Measurements from ENCODE around the gene LGALS16. TPM values are rescaled to one million over a fixed set of nuclear protein-coding genes. Genes with fewer than 3 reads are reported as not detected.

The LGALS16 gene
- total and polyA plus RNA-seq, 2 donors (not counting 3 experiments of a cell fraction or from before 2014, with no cell fraction given): not detected

DNA sequence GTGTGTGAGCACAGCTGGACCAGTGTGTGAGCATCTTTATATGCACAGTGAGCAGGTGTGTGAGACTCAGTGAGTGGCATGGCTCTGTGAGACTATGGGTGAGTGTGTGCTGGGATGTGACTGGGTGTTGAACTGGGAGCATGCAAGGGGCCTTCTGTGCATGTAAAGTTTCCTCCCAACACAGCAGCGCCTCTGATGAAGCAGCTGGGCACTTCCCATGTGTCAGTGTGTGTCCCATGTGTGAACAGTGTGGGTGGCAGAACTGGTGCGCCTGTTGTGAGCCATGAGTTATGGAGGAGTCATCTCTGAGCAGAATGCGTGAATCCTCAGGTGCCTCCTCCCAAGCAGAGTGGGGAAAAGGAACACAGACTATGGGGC lies 24.1 kb downstream of the LGALS16 start:
- H3K9ac ChIP-seq (replicated peaks; ENCODE audit: extremely low read depth, insufficient read depth, low read length): no peak overlapping the region
- TF ChIP-seq GATA2 (IDR thresholded peaks at IDR 0.05; ENCODE audit: insufficient read depth, insufficient read length, low read depth, low read length): no peak
- no peak for TF ChIP-seq JUN (IDR thresholded peaks at IDR 0.05; ENCODE audit: borderline replicate concordance, insufficient read depth, insufficient read length, low read depth)
- no peak for TF ChIP-seq POLR2AphosphoS5 (IDR thresholded peaks at IDR 0.05; ENCODE audit: insufficient read depth, low read depth, low read length)
- TF ChIP-seq EZH2 (IDR thresholded peaks at IDR 0.05; ENCODE audit: borderline replicate concordance, low read depth, low read length, severe bottlenecking): no peak
- TF ChIP-seq, protein P1, sequence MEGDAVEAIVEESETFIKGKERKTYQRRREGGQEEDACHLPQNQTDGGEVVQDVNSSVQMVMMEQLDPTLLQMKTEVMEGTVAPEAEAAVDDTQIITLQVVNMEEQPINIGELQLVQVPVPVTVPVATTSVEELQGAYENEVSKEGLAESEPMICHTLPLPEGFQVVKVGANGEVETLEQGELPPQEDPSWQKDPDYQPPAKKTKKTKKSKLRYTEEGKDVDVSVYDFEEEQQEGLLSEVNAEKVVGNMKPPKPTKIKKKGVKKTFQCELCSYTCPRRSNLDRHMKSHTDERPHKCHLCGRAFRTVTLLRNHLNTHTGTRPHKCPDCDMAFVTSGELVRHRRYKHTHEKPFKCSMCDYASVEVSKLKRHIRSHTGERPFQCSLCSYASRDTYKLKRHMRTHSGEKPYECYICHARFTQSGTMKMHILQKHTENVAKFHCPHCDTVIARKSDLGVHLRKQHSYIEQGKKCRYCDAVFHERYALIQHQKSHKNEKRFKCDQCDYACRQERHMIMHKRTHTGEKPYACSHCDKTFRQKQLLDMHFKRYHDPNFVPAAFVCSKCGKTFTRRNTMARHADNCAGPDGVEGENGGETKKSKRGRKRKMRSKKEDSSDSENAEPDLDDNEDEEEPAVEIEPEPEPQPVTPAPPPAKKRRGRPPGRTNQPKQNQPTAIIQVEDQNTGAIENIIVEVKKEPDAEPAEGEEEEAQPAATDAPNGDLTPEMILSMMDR (IDR thresholded peaks at IDR 0.05; ENCODE audit: extremely low read depth in 1 of 2, insufficient read depth in 1 of 2, low read depth in 1 of 2, low read length in 2 of 2): no peak
- no peak for TF ChIP-seq POLR2A (IDR thresholded peaks at IDR 0.05; ENCODE audit: low read depth, low read length)
- TF ChIP-seq FOS (IDR thresholded peaks at IDR 0.05; ENCODE audit: borderline replicate concordance, insufficient read depth, low read length): no peak
- TF ChIP-seq, protein P2, sequence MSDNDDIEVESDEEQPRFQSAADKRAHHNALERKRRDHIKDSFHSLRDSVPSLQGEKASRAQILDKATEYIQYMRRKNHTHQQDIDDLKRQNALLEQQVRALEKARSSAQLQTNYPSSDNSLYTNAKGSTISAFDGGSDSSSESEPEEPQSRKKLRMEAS (IDR thresholded peaks at IDR 0.05; ENCODE audit: insufficient read depth, insufficient read length): no peak
- no peak for TF ChIP-seq MYC (IDR thresholded peaks at IDR 0.05; ENCODE audit: low read depth, low read length)
- H3K27me3 ChIP-seq (ENCODE audit: control insufficient read depth in 2 of 2, insufficient read depth in 2 of 2, low read length in 2 of 2): no peaks in the 10 kb centered on the region
- no peaks in the 10 kb centered on the region for H3K4me1 ChIP-seq (ENCODE audit: control insufficient read depth, extremely low read depth, insufficient read depth, low read length)
- no peak overlapping the region for H3K27ac ChIP-seq (ENCODE audit: insufficient read depth, low read depth, low read length)
- H3K36me3 ChIP-seq (ENCODE audit: control insufficient read depth in 2 of 2, extremely low read depth in 1 of 2, insufficient read depth in 2 of 2, low read length in 2 of 2): no peaks in the 10 kb centered on the region
- intact Hi-C loops (cut with micrococcal nuclease) (no loop called here), dilution Hi-C loops (cut with MboI; ENCODE audit: extremely low pct_ligation_motif_present, low sequenced_read_pairs) (loop anchor here (10.0 kb wide), 1 partner anchor 115 kb away; no protein-coding TSS in a partner anchor)
- no peaks in the 10 kb centered on the region for H3K79me2 ChIP-seq (ENCODE audit: control insufficient read depth, insufficient read depth, low read length)
- H4K20me1 ChIP-seq (replicated peaks; ENCODE audit: control insufficient read depth, extremely low read depth, insufficient read depth, low read length): no peaks in the 10 kb centered on the region
- ChIA-PET CTCF (no interaction called here), POLR2A (no interaction called here)
- H3K4me2 ChIP-seq (ENCODE audit: insufficient read depth, low read length): no peak overlapping the region
- H3K9me1 ChIP-seq (replicated peaks; ENCODE audit: control insufficient read depth, extremely low read depth, insufficient read depth, low read length): no peaks in the 10 kb centered on the region
- H2AFZ ChIP-seq (ENCODE audit: low read depth, low read length): no peak overlapping the region
- FAIRE-seq (no peak), DNase-seq (ENCODE audit: low read depth, low spot score) (no peak)
- H3K4me3 ChIP-seq (replicated peaks in 1 of 3; ENCODE audit: insufficient read depth in 1 of 3, low read depth in 1 of 3, low read length in 3 of 3): no peak overlapping the region
- no peaks in the 10 kb centered on the region for H3K9me3 ChIP-seq (replicated peaks; ENCODE audit: control insufficient read depth, insufficient read depth, low read length)
- BruUV-seq (replicated peaks): no TSS peak

All from endothelial cell of umbilical vein (primary cell).